Measurements from ENCODE around the gene SRRD.

DNA sequence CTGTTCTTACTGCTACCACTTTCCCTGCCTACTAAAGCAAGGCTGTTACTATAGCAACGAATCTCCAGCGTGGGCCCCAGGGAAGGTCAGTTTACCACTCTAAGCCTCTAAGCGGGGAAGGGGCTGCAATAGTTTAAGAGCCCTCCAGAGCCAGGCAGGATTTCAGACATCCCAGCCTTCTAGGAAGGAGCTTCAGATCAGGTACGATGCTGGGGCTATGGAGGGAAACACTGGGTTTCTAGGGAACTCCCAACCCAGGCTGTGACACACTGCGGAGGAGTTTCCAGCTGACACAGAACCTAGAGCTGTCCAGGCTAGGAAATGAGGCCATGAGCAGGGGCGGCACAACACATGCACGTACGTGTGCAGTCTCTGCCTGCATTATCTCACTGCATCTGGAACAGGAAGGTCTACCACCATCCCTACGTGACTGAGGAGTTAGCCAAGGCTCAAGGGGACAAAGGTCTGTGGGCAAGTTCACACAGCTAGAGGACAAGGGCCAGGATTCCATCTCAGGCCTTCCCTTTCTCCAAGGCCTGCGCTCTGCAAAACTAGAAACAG, 20.5 kb upstream of the SRRD start:
- TF ChIP-seq ZNF274 (IDR thresholded peaks at IDR 0.05; ENCODE audit: low read depth, low read length) = no peak
- TF ChIP-seq YY1 (IDR thresholded peaks at IDR 0.05; ENCODE audit: insufficient read depth, insufficient read length) = no peak
- TF ChIP-seq SUZ12 (IDR thresholded peaks at IDR 0.05; ENCODE audit: extremely low read depth, insufficient read depth, insufficient read length) = no peak

Data from NT2/D1 (cell line).